Activated CD8-positive, alpha-beta T cell treated with anti-CD3 and anti-CD28 coated beads for 36 hours (primary cell): ENCODE results near the gene LCORL. TPM values are rescaled to one million over a fixed set of nuclear protein-coding genes. Genes with fewer than 3 reads are reported as not detected.

Experiments
- ATAC-seq: fragments of 200-7000 bp; cut with Tn5 transposase; one replicate; pipeline ENCODE4 v1.10.0; 2021; ENCODE audit warnings: mild to moderate bottlenecking, moderate library complexity
- CTCF ChIA-PET: fragments of 350-600 bp; sonication (Branson Sonifier 250); formaldehyde crosslinking; loops from one replicate; lab custom pipeline; 2021; ENCODE audit warnings: antibody characterized with exemption; lab: Charles Lee
- POLR2A ChIA-PET: fragments of 350-600 bp; sonication (Branson Sonifier 250); formaldehyde crosslinking; loops from one replicate; lab custom pipeline; 2021; ENCODE audit warnings: antibody characterized with exemption; lab: Charles Lee
- DNase-seq: peaks from one replicate; pipeline ENCODE4 v3.0.0-alpha.2; 2020
- H3K27ac Mint-ChIP-seq: one replicate; pipeline ENCODE4 v1.8.0; 2021; ENCODE audit warnings: mild to moderate bottlenecking, mixed read lengths
- H3K27me3 Mint-ChIP-seq: one replicate; pipeline ENCODE4 v1.8.0; 2021; ENCODE audit warnings: mixed read lengths
- H3K36me3 Mint-ChIP-seq: one replicate; pipeline ENCODE4 v1.8.0; 2021; ENCODE audit warnings: low read depth, mixed read lengths
- H3K4me1 Mint-ChIP-seq: one replicate; pipeline ENCODE4 v1.8.0; 2021; ENCODE audit warnings: low read depth, mixed read lengths
- H3K4me3 Mint-ChIP-seq: one replicate; pipeline ENCODE4 v1.8.0; 2021; ENCODE audit warnings: mild to moderate bottlenecking, moderate library complexity, mixed read lengths
- H3K9me3 Mint-ChIP-seq: one replicate; pipeline ENCODE4 v1.8.0; 2021; ENCODE audit warnings: mixed read lengths
- CTCF ChIP-seq: fragments of 200-600 bp; IDR thresholded peaks from one replicate; pipeline ENCODE4 v1.8.0; 2022; ENCODE audit warnings: antibody characterized with exemption, mild to moderate bottlenecking
- intact Hi-C: fragments of 100-400 bp; cut with micrococcal nuclease; formaldehyde crosslinking; loops from one replicate; pipeline ENCODE4 v1.10.0; 2022
- total RNA-seq, 2 experiments: library from RNA; stranded (reverse); gene quantifications; one replicate each; pipeline ENCODE4 v1.2.3, GENCODE V29; 2021

LCORL gene
- total RNA-seq, 2 experiments from 2014 or later, result 8.9 to 10.3 TPM

GRCh38 chr4:17807446-17807845 is 214.1 kb downstream of the LCORL start:
- Mint-ChIP-seq H3K4me3 (peak overlapping the region; percentile 94), H3K9me3 (no peaks in the 10 kb centered on the region), H3K27ac (no peak overlapping the region), H3K36me3 (peaks cover 59% of the 10 kb centered on the region), H3K27me3 (peaks cover 2% of the 10 kb centered on the region), H3K4me1 (peaks cover 44% of the 10 kb centered on the region)
- CTCF ChIA-PET, result interaction anchor here (1.3 to 5.2 kb wide), 4 partner anchors 10 to 259 kb away, joined by 3 to 35 read pairs (median 8); no protein-coding TSS in a partner anchor
- TF ChIP-seq CTCF, result no peak
- POLR2A ChIA-PET, result no interaction called here
- no peak for ATAC-seq
- intact Hi-C loops, result loop anchor here (10.0 kb wide), 2 partner anchors 173 to 233 kb away; partner anchors contain the start of gene LAP3
- no peak for DNase-seq

DNA sequence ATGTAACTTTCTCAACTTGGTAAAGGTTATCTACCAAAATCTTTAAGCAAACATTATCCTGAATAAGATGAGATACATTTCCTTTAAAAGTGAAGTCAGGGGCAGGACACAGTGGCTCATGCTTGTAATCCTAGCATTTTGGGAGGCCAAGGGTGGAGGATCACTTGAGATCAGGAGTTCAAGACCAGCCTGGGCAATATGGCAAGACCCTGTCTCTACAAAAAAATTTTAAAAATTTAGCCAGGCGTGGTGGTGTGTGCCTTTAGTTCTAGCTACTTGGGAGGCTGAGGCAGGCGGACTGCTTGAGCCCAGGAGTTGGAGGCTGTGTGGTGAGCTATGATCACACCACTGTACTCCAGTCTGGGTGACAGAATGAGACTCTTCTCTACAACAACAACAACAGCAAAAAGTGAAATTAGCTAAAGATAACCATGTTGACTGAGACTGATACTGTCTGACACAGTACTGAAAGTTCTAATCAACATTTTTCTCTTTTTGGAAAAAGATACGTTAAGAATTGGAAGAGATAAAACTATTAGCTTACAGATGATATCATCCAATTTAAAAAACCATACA is 215.9 kb downstream of the LCORL start:
- Mint-ChIP-seq H3K27me3 (no peaks in the 10 kb centered on the region), H3K4me3 (no peak overlapping the region), H3K27ac (peak overlapping the region; percentile 55), H3K36me3 (peaks cover 55% of the 10 kb centered on the region), H3K4me1 (peaks cover 43% of the 10 kb centered on the region), H3K9me3 (no peaks in the 10 kb centered on the region)
- CTCF ChIA-PET, result interaction anchor here (2.4 to 2.8 kb wide), 2 partner anchors 11 to 257 kb away, joined by 12 read pairs; no protein-coding TSS in a partner anchor
- intact Hi-C loops, result loop anchor here (10.0 kb wide), 2 partner anchors 171 to 231 kb away; partner anchors contain the start of gene LAP3
- TF ChIP-seq CTCF, result no peak
- DNase-seq, result no peak
- ATAC-seq, result no peak
- POLR2A ChIA-PET, result interaction anchor here (0.6 to 1.0 kb wide), 2 partner anchors 191 to 200 kb away, joined by 3 read pairs; partner anchors contain the start of gene MED28

- peaks cover 7% of the 10 kb centered on the region for H3K4me1 Mint-ChIP-seq
- ChIA-PET CTCF (interaction anchor here (1.0 to 1.2 kb wide), 2 partner anchors 13 to 249 kb away, joined by 3 to 4 read pairs; partner anchors contain the start of genes DCAF16 and NCAPG), POLR2A (interaction anchor here (0.9 kb wide), 1 partner anchor 102 kb away, joined by 3 read pairs; no protein-coding TSS in a partner anchor)
- ATAC-seq, result no peak
- H3K27ac Mint-ChIP-seq, result no peak overlapping the region
- H3K4me3 Mint-ChIP-seq, result no peak overlapping the region
- peaks cover 14% of the 10 kb centered on the region for H3K36me3 Mint-ChIP-seq
- DNase-seq, result no peak
- no peaks in the 10 kb centered on the region for H3K27me3 Mint-ChIP-seq
- no peak for TF ChIP-seq CTCF
- intact Hi-C loops, result no loop called here
- H3K9me3 Mint-ChIP-seq, result no peaks in the 10 kb centered on the region
These were observed 223.7 kb downstream of the LCORL start for GRCh38 chr4:17797808-17798207.

DNA sequence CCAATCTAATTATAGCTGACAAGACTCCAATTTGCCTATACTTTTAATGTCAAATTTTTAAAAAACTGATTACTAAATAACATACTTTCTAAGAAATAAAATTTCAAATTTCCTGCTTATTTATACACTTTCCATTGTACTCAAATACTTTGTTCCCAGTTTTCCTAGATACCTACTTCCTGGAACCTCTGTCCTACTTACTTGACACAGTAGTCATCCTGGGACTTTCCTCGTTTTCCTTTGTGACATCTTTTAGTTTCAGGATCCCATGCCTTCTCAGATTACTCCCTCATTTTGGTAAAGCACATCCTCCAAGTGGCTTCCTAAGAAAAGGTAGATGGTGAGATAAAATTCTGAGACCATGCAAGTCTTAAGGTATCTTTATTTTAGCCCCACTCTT is 226.8 kb downstream of the LCORL start:
- H3K27ac Mint-ChIP-seq, result no peak overlapping the region
- peaks cover 3% of the 10 kb centered on the region for H3K4me1 Mint-ChIP-seq
- TF ChIP-seq CTCF, result no peak
- CTCF ChIA-PET, result interaction anchor here (2.2 kb wide), 1 partner anchor 13 kb away, joined by 8 read pairs; no protein-coding TSS in a partner anchor
- H3K36me3 Mint-ChIP-seq, result peaks cover 13% of the 10 kb centered on the region
- DNase-seq, result no peak
- ATAC-seq, result no peak
- no peaks in the 10 kb centered on the region for H3K9me3 Mint-ChIP-seq
- H3K27me3 Mint-ChIP-seq, result no peaks in the 10 kb centered on the region
- POLR2A ChIA-PET, result no interaction called here
- intact Hi-C loops, result no loop called here
- H3K4me3 Mint-ChIP-seq, result no peak overlapping the region

Other genes with a start within 250 kb of the LCORL start
- gene FAM184B, start 240.1 kb downstream of the LCORL start, total RNA-seq, result under 1 TPM in 1 of 2 experiments, not detected in 1; 0.05 TPM
- gene DCAF16, start 211.0 kb downstream of the LCORL start, total RNA-seq, result 10 to 100 TPM; 42.4 to 44.5 TPM
- gene NCAPG, start 210.8 kb downstream of the LCORL start, total RNA-seq, result 10 to 100 TPM; 63.3 to 65.9 TPM